Endodermal cell (in vitro differentiated cells): ENCODE measurements around the gene HSPBP1. TPM values are rescaled to one million over a fixed set of nuclear protein-coding genes. Genes with fewer than 3 reads are reported as not detected.

ENCODE experiments used
- DNase-seq: peaks from one replicate; pipeline ENCODE4 v3.0.0-alpha.2; 2017
- H3K27ac ChIP-seq: 2 replicates; pipeline ENCODE4 v1.5.1; 2013; ENCODE audit warnings: mild to moderate bottlenecking, low read depth, low read length, moderate library complexity
- H3K27me3 ChIP-seq: 2 replicates; pipeline ENCODE4 v1.6.1; 2013; ENCODE audit warnings: mild to moderate bottlenecking, low read length, moderate library complexity; ENCODE audit not compliant: insufficient read depth, control insufficient read depth, poor library complexity, severe bottlenecking
- H3K36me3 ChIP-seq: 2 replicates; pipeline ENCODE4 v1.7.0; 2013; ENCODE audit warnings: mild to moderate bottlenecking, low read length, moderate library complexity; ENCODE audit not compliant: control insufficient read depth, insufficient read depth
- H3K4me1 ChIP-seq: one replicate; pipeline ENCODE4 v1.7.0; 2013; ENCODE audit warnings: low read length; ENCODE audit not compliant: control insufficient read depth, insufficient read depth
- H3K4me3 ChIP-seq: 2 replicates; pipeline ENCODE4 v1.5.1; 2013; ENCODE audit warnings: mild to moderate bottlenecking, low read length, moderate library complexity
- H3K9ac ChIP-seq: 2 replicates; pipeline ENCODE4 v1.6.1; 2013; ENCODE audit warnings: mild to moderate bottlenecking, low read length, moderate library complexity; ENCODE audit not compliant: poor library complexity, severe bottlenecking; ENCODE audit errors: extremely low read depth
- H3K9me3 ChIP-seq: 2 replicates; pipeline ENCODE4 v1.6.1; 2013; ENCODE audit warnings: mild to moderate bottlenecking, low read length, moderate library complexity; ENCODE audit not compliant: control insufficient read depth
- H3K27ac Mint-ChIP-seq: 2 replicates; pipeline ENCODE4 v1.8.0; 2020; ENCODE audit warnings: mixed read lengths
- H3K27me3 Mint-ChIP-seq: 2 replicates; pipeline ENCODE4 v1.8.0; 2021; ENCODE audit warnings: mild to moderate bottlenecking, mixed read lengths; ENCODE audit not compliant: insufficient read depth
- H3K36me3 Mint-ChIP-seq: 2 replicates; pipeline ENCODE4 v1.8.0; 2020; ENCODE audit warnings: low read depth, mixed read lengths
- H3K4me1 Mint-ChIP-seq: 2 replicates; pipeline ENCODE4 v1.8.0; 2020; ENCODE audit warnings: mixed read lengths
- H3K4me3 Mint-ChIP-seq: 2 replicates; pipeline ENCODE4 v1.8.0; 2020; ENCODE audit warnings: mild to moderate bottlenecking, moderate library complexity, mixed read lengths
- H3K9me3 Mint-ChIP-seq: 2 replicates; pipeline ENCODE4 v1.8.0; 2020; ENCODE audit warnings: mild to moderate bottlenecking, mixed read lengths
- WGBS, 2 experiments: methylation state at CpG; one replicate each; pipeline versions ENCODE4 v1.1.5 to v1.1.7; 2013; ENCODE audit warnings: missing lambda C conversion rate in 2 of 2, mixed read lengths in 1 of 2; ENCODE audit not compliant: insufficient coverage in 1 of 2, insufficient read length in 1 of 2; 5-methylcytosine and 5-hydroxymethylcytosine counted together
- total RNA-seq, 2 donors: library from RNA; stranded (reverse); fragmentation: NEBNext Ultra II Directional in 1 of 2; extraction: Animal tissue kit (Norgen Biotek cat#: 25700) in 1 of 2; gene quantifications; 2 replicates in 1 of 2; 3 replicates in 1 of 2; pipeline ENCODE4 v1.2.1, GENCODE V29; 2021
- TF ChIP-seq, protein P1 (sequence below): fragments of 200-600 bp; sonication (generic); conservative IDR thresholded peaks from 2 replicates; pipeline ENCODE4 v1.5.0; 2021; ENCODE audit warnings: antibody characterized with exemption, mild to moderate bottlenecking

Gene HSPBP1
- total RNA-seq, 2 donors from 2014 or later: 43.7 to 48.5 TPM

DNA sequence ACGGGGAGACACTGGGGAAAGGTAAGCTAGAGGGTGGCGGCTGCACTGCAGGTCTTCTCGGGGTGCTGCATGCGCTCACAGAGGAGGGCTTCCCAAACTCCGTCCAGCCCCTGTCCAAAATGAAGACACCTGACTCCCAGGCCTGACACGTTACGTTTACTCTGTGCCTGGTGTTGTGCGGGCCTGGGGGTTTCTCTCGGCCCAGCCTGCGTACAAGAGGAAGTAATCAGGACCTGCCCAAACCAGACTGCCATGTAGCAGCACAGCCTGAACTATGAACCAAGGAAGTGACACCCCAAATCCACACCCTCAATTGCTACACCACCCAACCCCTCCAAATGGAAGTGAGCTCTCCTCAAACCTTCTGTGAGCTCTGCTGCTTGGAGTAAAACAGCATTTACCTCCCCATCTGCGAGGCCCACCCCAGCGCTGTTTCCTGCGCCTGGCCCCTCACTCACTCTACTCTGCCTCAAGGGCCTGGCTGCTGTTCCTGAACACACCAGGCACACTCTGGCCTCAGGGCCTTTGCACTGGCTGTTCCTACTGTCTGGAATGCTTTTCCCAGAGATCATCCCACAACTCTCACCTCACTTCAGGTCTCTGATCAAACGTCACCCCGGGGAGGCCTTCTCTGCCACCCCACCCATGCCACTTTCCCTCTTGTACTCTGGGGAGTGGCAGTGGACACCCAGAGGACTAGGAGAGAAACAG, 3.0 kb downstream of the HSPBP1 start:
- Mint-ChIP-seq H3K4me1 (peaks cover 3% of the 10 kb centered on the region), H3K4me3 (no peak overlapping the region), H3K27me3 (no peaks in the 10 kb centered on the region), H3K9me3 (no peaks in the 10 kb centered on the region), H3K27ac (no peak overlapping the region), H3K36me3 (peaks cover 35% of the 10 kb centered on the region)
- H3K27ac ChIP-seq: no peak overlapping the region
- no peak for DNase-seq
- no peak overlapping the region for H3K9ac ChIP-seq
- H3K4me1 ChIP-seq: peaks cover 2% of the 10 kb centered on the region
- no peak overlapping the region for H3K4me3 ChIP-seq
- WGBS, 2 experiments: 91 to 95% methylated on average over 12 to 15 of the region's 15 CpGs
- H3K9me3 ChIP-seq: no peaks in the 10 kb centered on the region
- H3K27me3 ChIP-seq: no peaks in the 10 kb centered on the region
- TF ChIP-seq, protein P1, sequence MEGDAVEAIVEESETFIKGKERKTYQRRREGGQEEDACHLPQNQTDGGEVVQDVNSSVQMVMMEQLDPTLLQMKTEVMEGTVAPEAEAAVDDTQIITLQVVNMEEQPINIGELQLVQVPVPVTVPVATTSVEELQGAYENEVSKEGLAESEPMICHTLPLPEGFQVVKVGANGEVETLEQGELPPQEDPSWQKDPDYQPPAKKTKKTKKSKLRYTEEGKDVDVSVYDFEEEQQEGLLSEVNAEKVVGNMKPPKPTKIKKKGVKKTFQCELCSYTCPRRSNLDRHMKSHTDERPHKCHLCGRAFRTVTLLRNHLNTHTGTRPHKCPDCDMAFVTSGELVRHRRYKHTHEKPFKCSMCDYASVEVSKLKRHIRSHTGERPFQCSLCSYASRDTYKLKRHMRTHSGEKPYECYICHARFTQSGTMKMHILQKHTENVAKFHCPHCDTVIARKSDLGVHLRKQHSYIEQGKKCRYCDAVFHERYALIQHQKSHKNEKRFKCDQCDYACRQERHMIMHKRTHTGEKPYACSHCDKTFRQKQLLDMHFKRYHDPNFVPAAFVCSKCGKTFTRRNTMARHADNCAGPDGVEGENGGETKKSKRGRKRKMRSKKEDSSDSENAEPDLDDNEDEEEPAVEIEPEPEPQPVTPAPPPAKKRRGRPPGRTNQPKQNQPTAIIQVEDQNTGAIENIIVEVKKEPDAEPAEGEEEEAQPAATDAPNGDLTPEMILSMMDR: no peak
- H3K36me3 ChIP-seq: peaks cover 25% of the 10 kb centered on the region

DNA sequence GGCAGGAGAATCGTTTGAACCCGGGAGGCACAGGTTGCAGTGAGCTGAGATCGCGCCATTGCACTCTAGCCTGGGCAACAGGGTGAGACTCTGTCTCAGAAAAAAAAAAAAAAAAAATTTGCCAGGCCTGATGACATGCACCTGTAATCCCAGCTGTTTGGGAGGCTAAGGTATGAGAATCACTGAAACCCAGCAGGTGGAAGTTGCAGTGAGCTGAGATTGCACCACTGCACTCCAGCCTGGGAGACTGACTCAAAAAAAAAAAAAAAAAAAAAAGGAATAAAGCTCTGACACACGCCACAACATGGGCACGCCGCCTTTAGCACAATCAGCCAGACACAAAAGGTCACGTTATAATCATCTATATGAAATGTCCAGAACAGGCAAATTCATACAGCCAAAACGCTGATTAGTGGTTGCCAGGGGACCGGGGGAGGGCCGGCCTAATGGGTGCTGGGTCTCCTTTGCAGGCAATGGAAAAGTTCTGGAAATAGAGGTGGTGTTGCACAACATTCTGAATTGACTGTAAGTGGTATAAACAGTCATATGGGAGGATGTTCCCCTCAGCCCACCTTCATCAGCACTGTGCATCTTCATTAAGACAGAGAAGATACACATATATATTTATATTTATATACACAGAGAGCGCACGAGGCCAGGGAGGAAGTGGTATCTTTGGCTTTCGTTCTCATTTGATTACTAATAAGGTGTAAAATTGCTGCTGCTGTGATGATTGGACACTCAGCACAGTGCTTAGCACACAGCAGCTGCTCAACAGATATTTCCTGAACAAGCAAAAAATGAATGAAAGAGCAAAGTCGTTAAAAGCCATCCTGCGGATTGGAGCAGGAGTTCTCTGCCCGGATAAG, 3.8 kb downstream of the HSPBP1 start:
- no peak for DNase-seq
- H3K9me3 Mint-ChIP-seq: no peaks in the 10 kb centered on the region
- no peak overlapping the region for H3K4me3 Mint-ChIP-seq
- Histone ChIP-seq H3K4me3 (no peak overlapping the region), H3K27ac (no peak overlapping the region), H3K9me3 (no peaks in the 10 kb centered on the region), H3K36me3 (peaks cover 25% of the 10 kb centered on the region), H3K4me1 (peaks cover 2% of the 10 kb centered on the region), H3K27me3 (no peaks in the 10 kb centered on the region), H3K9ac (no peak overlapping the region)
- H3K4me1 Mint-ChIP-seq: peaks cover 3% of the 10 kb centered on the region
- no peak overlapping the region for H3K27ac Mint-ChIP-seq
- 92 to 95% methylated on average over 12 to 17 of the region's 17 CpGs for WGBS, 2 experiments
- H3K36me3 Mint-ChIP-seq: peaks cover 39% of the 10 kb centered on the region
- H3K27me3 Mint-ChIP-seq: no peaks in the 10 kb centered on the region
- TF ChIP-seq, protein P1: no peak

DNA sequence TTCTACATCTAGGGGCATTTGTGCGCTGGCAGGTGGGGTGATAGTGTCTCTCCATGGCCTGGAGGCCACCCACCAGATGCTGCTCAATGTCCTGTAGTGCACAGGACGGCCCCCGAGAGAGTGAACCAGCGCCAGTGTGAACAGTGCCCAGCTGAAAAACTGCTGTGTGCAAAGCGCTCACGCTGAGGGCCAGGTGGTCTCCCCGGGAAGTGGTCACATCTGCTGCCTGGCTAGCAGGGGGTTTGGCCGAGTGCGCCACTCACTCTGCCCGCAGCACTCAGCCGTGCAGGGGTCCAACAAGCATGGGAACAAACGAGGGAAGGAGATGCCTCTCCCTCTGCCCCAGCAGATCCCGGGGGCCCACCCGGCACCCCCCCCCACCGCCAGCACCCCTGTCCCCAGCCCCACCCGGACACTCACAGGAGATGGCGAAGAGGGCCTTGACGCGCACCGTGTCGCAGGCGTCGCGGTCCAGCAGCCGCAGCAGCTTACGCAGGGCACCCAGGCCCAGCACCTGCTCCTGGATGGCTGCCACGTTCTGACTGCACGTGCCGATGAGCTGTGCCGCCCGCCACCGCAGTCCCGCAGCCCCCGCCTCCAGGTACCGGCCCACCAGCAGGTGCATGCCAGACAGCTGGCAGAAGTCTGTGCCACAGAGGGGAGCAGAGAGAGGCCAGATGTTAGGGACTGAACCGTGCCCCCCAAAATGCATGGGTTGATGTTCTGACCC, 5.8 kb downstream of the HSPBP1 start:
- Histone ChIP-seq H3K36me3 (peaks cover 25% of the 10 kb centered on the region), H3K27me3 (no peaks in the 10 kb centered on the region), H3K4me3 (no peak overlapping the region), H3K9ac (no peak overlapping the region), H3K27ac (no peak overlapping the region), H3K4me1 (peaks cover under 1% of the 10 kb centered on the region), H3K9me3 (no peaks in the 10 kb centered on the region)
- Mint-ChIP-seq H3K27ac (no peak overlapping the region), H3K4me1 (peaks cover 11% of the 10 kb centered on the region), H3K9me3 (no peaks in the 10 kb centered on the region), H3K27me3 (no peaks in the 10 kb centered on the region), H3K36me3 (peaks cover 50% of the 10 kb centered on the region), H3K4me3 (no peak overlapping the region)
- TF ChIP-seq, protein P1: no peak
- no peak for DNase-seq
- 94 to 95% methylated on average over 26 to 34 of the region's 36 CpGs for WGBS, 2 experiments
